ENCODE data around the gene NDE1.
"Not testable (repeated sequence)": the region's sequence is repeated elsewhere in the genome, so short reads cannot be mapped to it uniquely, and the experiment has no call there.

NDE1 gene

DNA sequence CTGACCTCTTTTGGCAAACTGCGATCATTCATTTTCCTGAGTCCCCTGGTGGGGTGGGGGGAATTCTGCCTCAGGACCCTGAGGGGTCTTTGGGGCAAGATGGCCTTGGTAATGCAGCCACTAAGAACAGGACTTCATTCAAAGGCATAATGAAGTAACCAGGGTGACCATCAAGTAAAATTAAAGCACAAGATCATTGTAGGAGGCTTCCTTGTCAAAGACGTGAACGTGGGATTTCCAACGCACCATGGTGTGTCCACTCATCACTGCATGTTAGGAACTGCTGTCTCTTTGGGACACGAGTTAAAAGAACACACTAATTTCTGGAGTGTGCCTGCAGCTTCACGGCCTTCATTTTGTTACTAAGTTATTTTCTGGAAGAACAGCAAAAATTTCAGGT, 51.3 kb downstream of the NDE1 start:
- DNase-seq (ENCODE audit: low spot score) = no peak

DNA sequence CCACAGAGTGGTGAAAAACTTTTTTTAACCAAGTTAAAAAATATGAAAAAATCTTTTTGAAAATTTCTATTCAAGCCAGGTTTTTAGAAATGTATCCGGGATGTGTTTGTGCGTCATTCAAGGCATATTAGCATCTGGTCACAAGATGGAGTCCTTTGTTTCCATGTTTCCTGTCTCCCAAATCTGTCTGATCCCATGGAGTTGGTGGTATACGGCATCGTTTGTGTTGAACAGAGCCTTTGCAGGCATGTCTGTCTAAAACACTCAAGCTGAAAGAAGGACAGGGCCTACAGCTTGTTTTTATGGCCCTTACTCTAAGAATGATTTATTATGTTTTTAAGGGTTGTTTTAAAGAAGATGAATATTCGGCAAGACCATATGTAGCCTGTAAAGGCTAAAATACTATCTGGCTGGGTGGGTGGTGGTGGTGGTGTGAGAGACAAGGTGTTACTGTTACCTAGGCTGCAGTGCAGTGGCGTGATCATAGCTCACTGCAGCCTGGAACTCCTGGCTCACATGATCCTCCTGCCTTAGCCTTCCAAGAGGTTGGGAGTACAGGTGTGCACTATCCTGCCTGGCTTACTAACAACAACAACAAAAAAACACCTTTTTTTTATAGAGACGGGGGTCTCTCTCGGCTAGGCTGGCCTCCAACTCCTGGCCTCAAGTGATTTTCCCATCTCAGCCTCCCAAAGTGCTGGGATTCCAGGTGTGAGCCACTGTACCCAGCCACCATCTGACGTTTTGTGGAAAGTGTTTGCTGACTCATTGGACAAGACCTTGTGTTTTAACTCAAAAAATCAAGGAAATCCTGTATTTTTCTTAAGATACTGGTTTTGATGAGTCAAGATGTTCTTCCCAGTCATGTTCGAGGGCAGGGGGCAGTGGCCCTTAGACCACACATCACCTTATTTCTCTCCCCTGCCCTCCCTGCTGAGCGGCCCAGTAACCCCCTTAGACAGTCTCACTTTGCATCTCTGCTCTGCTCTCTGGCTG, 52.2 kb downstream of the NDE1 start:
- no peak for DNase-seq (ENCODE audit: low spot score)

DNA sequence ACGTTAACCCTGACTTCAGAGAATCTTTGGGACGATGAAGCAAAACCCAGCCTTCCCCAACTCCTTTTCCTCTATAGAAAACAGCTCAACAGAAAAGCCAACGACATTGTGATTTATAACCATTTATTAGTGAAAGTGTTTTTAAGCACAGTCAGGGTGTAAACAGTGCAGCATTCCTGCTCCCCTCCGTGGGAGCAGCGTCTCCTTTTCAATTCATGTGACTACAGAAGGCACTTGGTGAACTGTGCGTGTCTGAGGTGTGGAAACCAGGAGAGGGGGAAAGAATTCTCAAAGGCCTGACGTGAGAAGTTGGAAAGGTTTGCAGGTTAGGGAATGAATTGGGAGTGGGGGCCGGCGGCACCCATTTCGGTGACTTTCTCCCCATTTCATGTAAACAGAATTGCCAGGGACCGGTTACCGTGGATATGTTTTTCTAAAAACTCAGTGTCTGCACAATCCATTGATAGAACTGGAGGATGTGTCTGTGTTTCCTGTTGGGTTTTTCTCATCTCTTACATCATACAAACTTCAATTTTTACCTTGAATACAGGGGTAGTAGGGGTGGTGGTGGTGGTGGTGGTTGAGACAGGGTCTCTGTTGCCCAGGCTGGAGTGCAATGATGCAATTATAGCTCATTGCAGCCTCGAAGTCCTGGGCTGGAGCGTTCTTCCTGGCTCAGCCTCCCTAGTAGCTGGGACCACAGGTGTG, 53.1 kb downstream of the NDE1 start:
- DNase-seq (ENCODE audit: low spot score) = no peak

DNA sequence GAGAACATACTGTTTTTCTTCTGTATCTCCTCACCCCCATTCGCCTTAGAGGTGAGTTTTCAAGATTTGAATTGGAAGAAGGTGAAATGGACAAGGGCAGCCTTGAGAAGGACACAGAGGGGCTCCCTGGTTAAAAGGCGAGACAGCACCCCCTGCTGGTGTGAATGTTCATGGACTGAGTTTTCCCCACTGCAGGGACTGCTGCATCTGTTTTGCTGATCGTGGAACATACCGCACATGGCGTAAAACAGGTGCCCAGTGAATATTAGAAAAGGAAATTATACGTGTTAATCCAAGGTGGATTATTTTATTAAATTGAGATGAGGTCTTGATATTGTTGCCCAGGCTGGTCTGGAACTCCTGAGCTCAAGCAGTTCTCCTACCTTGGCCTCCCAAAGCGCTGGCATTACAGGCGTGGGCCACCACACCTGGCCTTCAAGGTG, 54.5 kb downstream of the NDE1 start:
- peak; percentile 66 for DNase-seq (ENCODE audit: low spot score)

DNA sequence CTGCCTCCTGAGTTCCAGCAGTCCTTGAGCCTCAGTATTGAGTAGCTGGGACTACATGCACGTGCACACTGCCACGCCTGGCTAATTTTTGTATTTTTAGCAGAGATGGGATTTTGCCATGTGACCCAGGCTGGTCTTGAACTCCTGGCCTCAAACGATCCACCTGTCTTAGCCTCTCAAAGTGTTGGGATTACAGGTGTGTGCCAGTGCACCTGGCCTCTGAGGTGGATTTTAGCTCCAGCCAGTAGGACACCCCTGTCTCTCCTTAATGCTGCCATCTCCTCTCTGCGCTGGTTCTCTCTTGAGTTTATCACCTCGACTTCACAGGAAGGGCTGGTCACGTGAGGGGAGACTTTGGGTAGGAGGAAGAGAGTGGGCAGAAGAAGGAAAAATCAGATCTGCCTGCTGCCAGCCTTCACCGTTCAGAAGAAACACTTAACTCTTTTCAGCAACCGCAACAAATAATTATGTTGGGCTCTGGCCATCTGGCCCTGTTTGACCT, 55.1 kb downstream of the NDE1 start:
- no peak for DNase-seq (ENCODE audit: low spot score)

DNA sequence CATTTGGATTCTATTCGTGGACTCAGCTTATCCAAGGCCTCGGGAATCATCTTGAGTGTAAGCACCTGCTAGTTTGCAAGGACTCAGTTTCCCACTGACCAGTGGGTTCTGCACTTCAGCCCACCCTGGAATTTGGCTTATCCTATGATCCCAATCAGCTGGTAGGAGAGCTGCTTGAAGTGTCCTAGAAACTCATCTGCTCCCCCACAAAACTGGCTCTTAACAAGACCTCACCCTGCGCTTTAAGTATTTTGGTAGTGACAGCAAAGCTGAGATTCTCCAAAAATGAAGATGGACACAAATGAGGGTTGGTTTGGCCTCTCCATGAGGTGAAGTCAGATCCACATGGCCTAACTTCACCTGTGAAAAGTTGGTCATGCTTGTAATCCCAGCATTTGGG, 57.3 kb downstream of the NDE1 start:
- DNase-seq (ENCODE audit: low spot score) = no peak

DNA sequence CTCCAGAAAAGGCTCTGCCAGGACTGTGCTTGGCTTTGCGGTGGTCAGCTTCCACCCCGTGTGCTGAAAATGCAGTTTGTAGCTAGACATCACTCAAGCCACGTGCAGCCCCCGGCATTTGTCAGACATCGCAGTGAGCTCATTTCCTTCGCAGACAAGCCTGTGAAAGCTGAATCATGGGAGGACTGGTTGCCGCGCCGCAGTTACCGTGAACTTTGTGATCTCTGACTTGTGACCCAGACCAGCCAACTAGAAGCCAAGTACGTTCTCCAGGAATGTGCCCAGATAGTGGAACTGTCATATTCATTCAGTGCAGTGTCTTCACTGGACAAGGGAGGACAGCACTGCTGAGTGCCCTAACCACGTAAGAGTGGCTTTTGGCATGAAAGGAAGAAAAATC, 58.1 kb downstream of the NDE1 start:
- DNase-seq (ENCODE audit: low spot score) = no peak

DNA sequence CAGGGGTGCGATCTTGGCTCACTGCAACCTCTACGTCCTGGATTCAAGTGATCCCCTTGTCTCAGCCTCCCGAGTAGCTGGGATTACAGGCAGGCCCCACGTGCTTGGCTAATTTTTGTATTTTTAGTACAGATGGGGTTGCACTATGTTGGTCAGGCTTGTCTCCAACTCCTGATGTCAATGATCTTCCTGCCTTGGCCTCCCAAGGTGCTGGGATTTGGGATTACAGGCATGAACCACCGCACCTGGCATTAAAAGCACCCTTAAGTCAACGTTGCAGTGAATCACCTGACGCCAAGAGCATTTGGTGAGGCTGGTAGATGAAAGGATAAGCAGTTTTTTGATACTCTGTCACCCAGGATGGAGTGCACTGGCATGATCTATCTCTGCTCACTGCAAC, 59.0 kb downstream of the NDE1 start:
- no peak for DNase-seq (ENCODE audit: low spot score)

DNA sequence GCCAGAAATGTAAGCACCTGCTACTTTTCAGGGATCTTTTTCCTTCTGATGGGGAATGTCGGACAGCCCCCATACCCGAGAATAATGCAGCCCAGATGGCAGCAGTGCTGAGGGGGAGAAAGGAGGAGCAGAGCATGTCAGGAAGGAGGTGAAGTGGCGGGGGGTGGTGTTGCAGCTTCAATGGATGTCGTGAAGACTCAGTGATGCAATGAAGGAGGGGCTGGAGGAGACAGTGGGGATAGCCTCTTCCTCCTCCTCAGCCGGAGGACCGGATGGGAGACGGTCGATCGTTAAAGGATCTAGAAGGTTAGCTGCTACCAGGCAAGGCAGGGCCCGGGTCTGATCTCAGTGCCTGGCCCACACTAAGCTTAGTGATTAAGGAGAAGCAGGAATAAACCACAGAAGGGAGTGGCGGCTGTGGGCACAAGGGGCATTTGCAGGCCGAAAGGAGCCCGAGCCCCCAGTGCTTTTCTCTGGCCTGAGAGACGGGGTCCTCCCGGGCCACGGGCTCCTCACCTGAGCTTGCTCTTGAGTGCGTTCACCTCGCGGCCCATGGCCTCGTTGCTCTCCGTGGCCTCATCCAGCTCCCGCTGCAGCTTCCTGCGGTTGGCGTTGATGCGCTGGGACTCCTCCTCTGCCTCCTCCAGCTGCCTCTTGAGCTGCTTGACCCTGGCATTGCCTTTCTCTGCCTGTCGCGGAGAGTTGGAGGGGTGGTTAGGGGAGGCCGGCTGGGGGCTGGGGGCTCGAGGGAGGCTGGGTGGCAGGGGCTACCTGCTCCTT, 64.5 kb downstream of the NDE1 start:
- no peak for DNase-seq (ENCODE audit: low spot score)

DNA sequence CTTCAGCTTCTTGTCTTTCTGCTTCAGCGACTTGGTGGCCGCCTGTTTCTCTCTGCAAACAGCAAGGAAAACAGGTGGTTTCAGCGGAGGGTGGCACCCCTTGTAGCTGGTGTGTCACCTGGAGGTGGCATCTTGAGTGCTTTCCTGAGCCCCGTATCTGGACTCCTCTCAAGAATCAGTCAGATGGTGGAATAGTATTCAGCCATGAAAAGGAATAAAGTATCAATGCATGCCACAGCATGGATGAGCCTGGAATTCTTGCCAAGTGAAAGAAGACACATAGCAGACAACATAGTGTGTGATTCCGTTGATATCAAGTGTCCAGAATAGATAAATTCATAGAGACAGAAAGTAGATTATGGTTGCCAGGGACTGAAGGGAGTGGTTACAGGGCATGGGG, 65.2 kb downstream of the NDE1 start:
- no peak for DNase-seq (ENCODE audit: low spot score)

DNA sequence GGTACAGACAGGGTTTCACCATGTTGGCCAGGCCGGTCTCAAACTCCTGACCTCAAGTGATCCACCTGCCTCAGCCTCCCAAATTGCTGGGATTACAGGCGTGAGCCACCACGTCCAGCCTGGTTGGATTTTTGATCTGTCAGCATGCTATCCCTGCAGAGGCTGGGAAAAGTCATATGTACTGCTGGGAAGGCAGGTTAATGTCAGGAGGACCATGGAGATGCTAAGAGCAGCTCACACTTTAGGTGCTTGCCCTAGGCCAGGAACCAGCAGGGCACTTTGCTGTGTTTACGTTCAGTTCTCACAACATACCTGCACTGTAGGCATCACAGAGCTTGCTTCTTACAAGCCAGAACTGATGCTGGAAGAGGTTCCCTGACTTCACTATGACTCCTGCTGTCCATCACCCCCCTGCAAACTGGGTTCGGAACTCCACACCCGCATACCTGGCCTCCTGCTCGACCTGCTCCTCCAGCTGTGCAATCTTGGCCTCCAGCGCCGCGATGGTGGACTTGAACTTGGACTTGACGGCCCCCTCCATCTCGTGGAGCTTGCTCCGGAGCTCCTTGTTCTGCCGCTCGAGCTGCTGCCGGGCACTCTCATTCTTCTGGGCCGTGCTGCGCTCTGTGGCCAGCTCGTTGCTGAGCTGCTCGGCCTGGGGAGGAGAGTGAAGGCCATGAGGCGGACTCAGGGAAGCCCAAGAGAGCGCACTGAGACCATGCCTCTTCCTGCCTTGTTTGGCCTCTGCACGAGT, 66.8 kb downstream of the NDE1 start:
- DNase-seq (ENCODE audit: low spot score) = no peak

DNA sequence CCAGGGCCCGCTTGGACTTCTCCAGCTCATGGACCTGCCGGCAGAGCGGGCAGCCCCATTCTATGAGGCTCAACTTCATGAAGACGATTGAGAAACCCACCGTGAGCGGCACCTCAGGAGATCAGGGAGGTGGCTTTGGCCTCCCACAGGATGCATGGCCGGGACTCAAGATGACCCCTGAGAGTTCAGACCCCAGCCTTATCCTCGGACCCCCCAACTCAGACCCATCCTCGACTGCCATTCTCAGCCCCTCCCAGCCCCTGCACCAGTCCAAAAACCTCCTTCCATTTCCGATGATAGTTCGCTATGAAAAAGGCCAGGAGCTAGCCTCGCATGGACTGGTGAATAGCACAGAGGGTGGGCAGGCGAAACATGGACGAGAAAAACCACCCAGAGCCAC, 71.0 kb downstream of the NDE1 start:
- no peak for DNase-seq (ENCODE audit: low spot score)

DNA sequence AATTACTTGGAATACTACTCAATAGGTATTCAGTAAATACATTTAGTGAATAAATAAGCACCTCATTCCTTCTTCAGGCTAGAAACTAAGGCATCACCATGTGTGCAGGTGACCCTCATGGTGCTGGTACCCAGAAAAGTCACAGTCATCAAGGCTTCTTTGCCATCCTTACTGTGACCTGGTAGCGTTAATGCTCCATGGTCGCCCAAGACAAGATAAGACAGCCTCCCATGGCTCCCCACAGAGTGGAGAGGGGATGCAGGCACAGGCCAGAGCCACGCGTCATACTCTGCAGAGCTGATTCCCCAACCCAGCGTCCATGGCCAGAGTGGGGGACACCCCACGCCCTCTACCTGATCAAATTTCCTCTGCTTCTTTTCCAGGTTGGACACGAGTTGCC, 73.8 kb downstream of the NDE1 start:
- no peak for DNase-seq (ENCODE audit: low spot score)

DNA sequence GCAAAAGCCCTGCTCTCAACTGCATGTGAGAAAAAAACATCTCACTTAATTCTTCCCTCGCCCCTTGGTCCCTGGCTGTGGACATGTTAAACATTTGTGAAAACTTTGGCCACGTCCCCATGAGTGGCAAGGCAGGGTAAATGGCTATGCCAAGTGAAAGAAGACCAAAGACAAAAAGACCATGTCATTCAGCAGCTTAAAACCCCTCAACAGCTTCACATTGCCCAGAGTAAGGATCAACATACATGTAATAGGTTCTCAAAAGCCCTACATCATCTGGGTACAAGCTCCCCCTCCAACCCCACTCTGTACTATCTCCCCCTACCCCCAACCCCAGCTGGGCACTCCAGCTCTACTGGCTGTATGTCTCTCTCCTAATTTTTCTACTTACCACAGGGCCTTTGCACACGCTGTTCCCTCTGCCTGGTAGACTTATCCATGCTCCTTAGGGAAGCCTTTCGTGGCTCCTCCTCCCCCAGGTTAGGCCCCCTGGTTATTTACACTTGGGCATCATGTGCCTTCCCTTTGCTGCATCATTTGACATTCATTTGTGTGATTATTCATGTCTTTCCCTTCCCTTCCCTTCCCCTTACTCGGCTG, 75.7 kb downstream of the NDE1 start:
- no peak for DNase-seq (ENCODE audit: low spot score)

DNA sequence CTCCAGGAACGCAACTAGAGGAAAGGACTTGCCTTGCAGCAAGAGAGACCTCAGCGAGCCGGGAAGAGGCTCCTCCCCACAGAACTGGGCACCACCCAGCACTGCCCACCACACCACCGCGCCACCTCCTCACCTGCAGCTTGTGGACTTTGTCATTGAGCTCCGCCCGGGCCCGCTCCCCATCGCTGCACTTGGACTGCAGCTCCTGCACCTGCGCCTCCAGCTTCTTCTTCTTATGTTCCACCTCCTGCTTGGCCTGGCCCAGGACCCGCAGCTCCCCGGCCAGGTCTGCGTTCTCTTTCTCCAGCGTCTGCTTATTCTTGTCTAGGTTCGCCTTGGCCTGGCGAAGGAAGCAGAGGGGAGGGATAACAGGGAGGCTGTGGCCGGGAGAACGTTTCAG, 76.7 kb downstream of the NDE1 start:
- no peak for DNase-seq (ENCODE audit: low spot score)

DNA sequence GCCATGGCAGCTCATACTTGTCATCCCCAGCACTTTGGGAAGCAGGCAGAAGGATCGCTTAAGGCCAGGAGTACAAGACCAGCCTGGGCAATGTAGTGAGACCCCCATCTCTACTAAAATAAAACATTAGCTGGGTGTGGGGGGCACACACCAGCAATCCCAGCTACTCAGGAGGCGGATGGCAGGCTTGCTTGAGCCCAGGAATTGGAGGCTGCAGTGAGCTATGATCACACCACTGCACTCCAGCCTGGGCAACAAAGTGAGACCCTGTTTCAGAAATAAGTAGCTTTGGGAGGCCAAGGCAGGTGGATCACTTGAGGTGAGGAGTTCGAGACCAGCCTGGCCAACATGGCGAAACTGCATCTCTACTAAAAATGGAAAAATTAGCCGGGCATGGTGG, 77.7 kb downstream of the NDE1 start:
- DNase-seq (ENCODE audit: low spot score) = not testable (repeated sequence)

DNA sequence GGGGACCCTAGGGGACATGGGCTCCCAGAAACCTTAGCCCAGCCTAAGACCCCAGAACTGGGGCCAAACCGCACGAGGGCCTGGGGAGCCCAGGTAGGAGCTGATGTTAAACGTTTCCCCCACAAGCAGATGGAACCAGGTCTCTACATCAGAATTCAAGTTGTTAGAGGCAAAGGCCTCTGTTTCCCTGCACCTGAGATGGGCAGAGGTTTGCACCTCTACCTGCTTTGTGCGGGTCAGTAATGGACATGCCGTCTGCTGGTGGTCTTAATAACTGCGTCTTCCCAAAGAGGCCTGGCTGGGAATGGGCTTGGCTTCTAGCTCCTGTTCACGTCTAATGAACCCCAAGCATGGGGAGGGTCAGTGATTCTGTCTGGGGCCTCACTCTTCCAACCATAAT, 79.1 kb downstream of the NDE1 start:
- DNase-seq (ENCODE audit: low spot score) = no peak

DNA sequence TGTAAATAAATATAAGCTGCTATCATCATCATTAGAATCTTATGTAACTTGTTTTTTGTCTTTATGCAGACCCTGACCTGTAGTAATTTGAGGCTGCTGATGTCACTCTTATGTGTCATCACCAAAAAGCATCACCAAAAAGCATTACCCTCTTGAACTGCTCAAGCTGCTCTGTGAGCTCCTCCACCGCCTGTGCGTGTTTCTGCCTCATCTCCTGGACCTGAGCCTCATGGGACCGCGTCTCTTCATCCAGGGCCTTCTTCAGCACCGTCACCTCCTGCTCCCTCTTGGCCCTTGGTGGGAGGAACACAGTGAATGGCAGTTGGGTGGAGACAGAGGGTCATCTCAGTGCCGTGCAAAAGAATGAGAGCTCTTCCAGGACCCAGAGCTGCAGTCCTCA, 82.4 kb downstream of the NDE1 start:
- no peak for DNase-seq (ENCODE audit: low spot score)

DNA sequence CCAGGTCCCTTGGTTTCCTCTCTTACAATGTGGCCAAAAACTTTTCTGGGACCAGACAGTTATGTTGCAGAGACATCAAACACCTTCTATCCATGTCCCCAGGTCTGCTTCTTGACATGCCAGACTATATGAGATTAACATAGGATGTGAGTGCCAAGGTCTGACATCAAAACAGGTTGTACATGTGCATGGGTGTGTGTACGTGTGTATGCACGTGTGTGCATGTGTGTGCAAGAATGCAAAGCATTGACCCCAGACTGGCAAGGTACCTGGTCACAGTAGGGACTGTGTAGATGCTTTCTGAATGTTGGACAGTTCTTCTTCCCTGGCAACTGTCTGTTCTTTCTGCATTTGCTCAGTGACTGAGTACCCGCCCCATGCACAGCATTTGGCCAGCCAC, 85.6 kb downstream of the NDE1 start:
- DNase-seq (ENCODE audit: low spot score) = no peak

DNA sequence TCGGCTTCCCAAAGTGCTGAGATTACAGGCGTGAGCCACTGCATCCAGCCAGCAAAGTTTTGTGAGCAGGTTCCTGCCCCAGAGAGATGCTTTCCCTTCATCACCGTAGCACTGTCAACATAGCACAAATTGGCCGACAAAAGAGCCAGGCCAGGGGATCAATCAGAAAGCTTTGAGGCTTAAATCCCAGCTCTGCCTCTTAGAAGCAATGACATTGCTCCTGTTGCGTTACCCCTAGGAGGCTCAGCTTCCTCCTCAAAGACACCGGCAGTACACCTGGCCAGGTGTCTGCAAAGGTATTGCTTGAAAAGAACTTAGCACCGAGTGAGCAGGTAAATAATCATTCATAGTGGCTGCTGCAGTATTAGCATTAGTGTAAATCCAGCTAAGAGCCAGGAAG, 86.5 kb downstream of the NDE1 start:
- no peak for DNase-seq (ENCODE audit: low spot score)

DNA sequence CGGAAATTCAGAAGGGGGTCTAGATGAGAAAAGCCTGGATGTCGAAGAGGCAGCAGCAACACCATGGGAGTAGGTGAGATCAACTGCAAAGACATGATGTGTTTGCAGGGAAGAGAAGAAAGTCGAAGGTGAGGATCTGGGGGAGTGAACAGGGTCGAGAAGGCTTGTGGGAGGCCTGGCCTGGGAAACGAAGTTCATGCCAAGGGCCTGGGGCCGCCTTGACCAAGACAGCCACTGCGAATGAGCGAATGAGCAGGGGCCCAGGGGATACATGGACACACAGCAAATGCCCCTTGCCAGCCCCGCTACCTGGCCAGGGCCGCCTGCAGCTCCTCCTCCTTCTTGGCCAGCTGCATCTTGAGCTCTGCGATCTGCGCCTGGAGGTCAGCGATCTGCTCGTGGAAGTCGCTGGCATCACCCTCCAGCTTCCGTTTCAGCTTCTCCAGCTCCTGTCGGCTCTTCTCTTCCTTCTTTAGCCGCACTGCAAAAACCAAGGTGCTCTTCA, 87.1 kb downstream of the NDE1 start:
- DNase-seq (ENCODE audit: low spot score) = no peak

All from cerebellar cortex (tissue), 1 donor.